Activated CD4-positive, alpha-beta memory T cell treated with anti-CD3 and anti-CD28 coated beads for 36 hours (primary cell): ENCODE data around the gene SMIM3. TPM values are rescaled to one million over a fixed set of nuclear protein-coding genes. Genes with fewer than 3 reads are reported as not detected.
"Not testable (repeated sequence)": the region's sequence is repeated elsewhere in the genome, so short reads cannot be mapped to it uniquely, and the experiment has no call there.

Experiments
- CTCF ChIA-PET: fragments of 350-600 bp; sonication (Branson Sonifier 250); formaldehyde crosslinking; loops from one replicate; lab custom pipeline; 2021; ENCODE audit warnings: antibody characterized with exemption, inconsistent platforms; lab: Charles Lee
- POLR2A ChIA-PET: fragments of 350-600 bp; sonication (Branson Sonifier 250); formaldehyde crosslinking; loops from one replicate; lab custom pipeline; 2021; ENCODE audit warnings: antibody characterized with exemption; lab: Charles Lee
- DNase-seq: peaks from one replicate; pipeline ENCODE4 v3.0.0-alpha.2; 2020
- H3K27ac Mint-ChIP-seq: one replicate; pipeline ENCODE4 v1.8.0; 2021; ENCODE audit warnings: mixed read lengths
- H3K27me3 Mint-ChIP-seq: one replicate; pipeline ENCODE4 v1.8.0; 2021; ENCODE audit warnings: mixed read lengths
- H3K36me3 Mint-ChIP-seq: one replicate; pipeline ENCODE4 v1.8.0; 2021; ENCODE audit warnings: mixed read lengths
- H3K4me1 Mint-ChIP-seq: one replicate; pipeline ENCODE4 v1.8.0; 2021; ENCODE audit warnings: low read depth, mixed read lengths
- H3K4me3 Mint-ChIP-seq: one replicate; pipeline ENCODE4 v1.8.0; 2021; ENCODE audit warnings: mild to moderate bottlenecking, mixed read lengths
- H3K9me3 Mint-ChIP-seq: one replicate; pipeline ENCODE4 v1.8.0; 2021; ENCODE audit warnings: mixed read lengths
- intact Hi-C: fragments of 100-400 bp; cut with micrococcal nuclease; formaldehyde crosslinking; loops from one replicate; pipeline ENCODE4 v1.15.1; 2023
- total RNA-seq, 2 experiments: library from RNA; stranded (reverse); gene quantifications; one replicate each; pipeline ENCODE4 v1.2.3, GENCODE V29; 2021

The SMIM3 gene
- total RNA-seq, 2 experiments from 2014 or later, result 22.4 to 22.8 TPM

DNA sequence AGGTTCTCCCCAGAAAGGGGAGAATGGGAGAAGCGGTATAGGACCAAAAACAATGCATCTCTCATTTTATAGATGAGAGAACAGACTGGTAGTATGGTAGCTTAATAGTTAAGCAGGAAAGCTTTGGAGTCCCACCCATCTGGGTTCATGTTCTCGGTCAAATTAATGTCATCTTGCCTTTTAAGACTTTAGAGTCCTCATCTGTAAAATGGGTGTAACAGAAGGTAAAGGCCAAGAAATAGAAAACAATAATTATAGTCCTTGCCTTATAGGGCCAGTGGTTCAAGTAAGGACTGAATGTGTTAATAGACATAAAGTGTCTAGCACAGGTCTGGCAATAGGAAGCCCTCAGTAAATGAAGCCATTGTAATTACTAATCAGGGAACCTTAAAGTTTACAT is 16.4 kb downstream of the SMIM3 start:
- Mint-ChIP-seq H3K4me1 (peaks cover 25% of the 10 kb centered on the region), H3K4me3 (no peak overlapping the region), H3K27me3 (no peaks in the 10 kb centered on the region), H3K9me3 (no peaks in the 10 kb centered on the region), H3K27ac (no peak overlapping the region), H3K36me3 (peaks cover 16% of the 10 kb centered on the region)
- ChIA-PET POLR2A (no interaction called here), CTCF (no interaction called here)
- intact Hi-C loops, result no loop called here
- no peak for DNase-seq

DNA sequence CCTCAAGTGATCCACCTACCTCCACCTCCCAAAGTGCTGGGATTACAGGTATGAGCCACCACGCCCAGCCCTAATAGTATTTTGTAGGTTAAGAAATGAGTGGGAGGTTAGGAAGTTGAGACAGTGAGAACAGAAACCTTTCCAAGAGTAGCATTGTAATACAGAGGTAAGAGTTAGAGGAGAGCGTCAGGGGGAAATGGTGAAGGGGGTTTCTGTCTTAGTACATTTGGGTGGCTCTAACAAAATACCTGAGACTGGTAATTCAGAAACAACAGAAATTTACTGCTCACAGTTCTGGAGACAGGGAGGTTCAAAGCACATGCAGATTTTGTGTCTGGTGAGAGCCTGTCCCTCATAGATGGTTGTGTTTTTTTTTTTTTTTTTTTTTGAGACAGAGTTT is 18.8 kb downstream of the SMIM3 start:
- Mint-ChIP-seq H3K27me3 (peaks cover 2% of the 10 kb centered on the region), H3K36me3 (peaks cover 16% of the 10 kb centered on the region), H3K27ac (no peak overlapping the region), H3K4me1 (peaks cover 13% of the 10 kb centered on the region), H3K4me3 (no peak overlapping the region), H3K9me3 (no peaks in the 10 kb centered on the region)
- ChIA-PET POLR2A (no interaction called here), CTCF (interaction anchor here (1.3 kb wide), 1 partner anchor 8 kb away, joined by 3 read pairs; no protein-coding TSS in a partner anchor)
- intact Hi-C loops, result no loop called here
- no peak for DNase-seq

DNA sequence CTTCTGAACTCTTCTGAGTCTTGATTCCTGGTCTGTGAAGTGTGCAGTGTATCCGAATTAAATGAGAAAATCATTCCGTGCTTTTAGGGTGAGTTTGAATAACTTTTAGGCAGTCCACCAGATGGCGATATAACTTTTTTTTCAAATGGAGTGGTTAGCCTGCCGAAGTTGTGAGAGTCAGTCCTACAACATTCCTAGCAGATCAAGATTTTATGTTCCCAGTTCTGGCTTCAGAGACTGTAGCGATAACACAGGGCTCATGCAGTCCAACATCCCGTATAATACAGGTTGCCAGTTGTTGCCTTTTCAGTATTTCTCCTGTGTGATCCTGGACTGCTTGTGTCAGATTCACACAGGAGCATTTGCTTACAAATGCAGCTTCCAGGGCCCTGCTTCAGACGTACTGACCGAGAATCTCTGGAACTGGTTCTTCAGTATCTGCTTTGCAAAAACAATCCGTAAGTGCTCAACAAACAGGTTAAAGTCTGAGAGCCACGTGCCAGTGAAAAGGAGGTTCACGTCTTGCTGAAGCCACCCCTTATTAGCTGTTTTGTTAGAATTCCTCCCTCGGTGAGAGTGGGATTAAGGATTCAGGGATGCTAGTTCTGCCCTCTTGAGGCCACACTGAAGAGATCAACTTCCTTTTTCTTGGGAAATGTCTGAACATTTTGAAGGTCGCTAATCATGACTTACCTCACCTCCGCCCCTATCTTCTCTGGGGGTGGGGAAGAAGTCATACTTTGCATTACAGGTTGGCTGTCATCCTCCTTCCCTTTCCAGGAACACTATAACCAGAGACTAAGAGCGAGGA is 22.8 kb downstream of the SMIM3 start:
- Mint-ChIP-seq H3K36me3 (peaks cover 3% of the 10 kb centered on the region), H3K4me3 (no peak overlapping the region), H3K9me3 (no peaks in the 10 kb centered on the region), H3K4me1 (peaks cover 13% of the 10 kb centered on the region), H3K27me3 (peaks cover 8% of the 10 kb centered on the region), H3K27ac (no peak overlapping the region)
- ChIA-PET POLR2A (no interaction called here), CTCF (interaction anchor here (0.6 to 3.4 kb wide), 26 partner anchors 9 to 364 kb away, joined by 3 to 66 read pairs (median 3); partner anchors contain the start of genes DCTN4, IRGM and SMIM3)
- peak; percentile 16 for DNase-seq
- intact Hi-C loops, result loop anchor here (1.0 to 5.0 kb wide), 3 partner anchors 46 to 363 kb away; no protein-coding TSS in a partner anchor

DNA sequence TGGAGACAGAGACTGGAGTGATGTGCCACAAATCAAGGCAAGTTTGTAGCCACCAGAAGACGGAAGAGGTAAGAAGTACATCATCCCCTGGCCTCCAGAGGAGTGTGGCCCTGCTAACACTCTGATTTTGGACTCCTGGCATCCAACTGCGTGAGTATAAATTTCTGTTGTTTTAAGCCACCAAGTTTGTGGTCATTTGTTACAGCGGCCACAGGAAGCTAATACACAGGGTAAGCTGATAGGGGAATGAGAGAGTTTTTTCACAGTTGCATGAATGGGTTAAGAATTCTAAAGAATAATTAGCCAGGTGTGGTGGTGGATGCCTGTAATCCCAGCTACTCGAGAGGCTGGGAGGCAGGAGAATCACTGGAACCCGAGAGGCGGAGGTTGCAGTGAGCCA is 25.8 kb downstream of the SMIM3 start:
- no peaks in the 10 kb centered on the region for H3K36me3 Mint-ChIP-seq
- no peak overlapping the region for H3K4me3 Mint-ChIP-seq
- CTCF ChIA-PET, result interaction anchor here (0.6 to 2.0 kb wide), 4 partner anchors 42 to 359 kb away, joined by 3 to 9 read pairs (median 6); partner anchors contain the start of gene IRGM
- peaks cover 8% of the 10 kb centered on the region for H3K4me1 Mint-ChIP-seq
- POLR2A ChIA-PET, result no interaction called here
- H3K27ac Mint-ChIP-seq, result no peak overlapping the region
- no peaks in the 10 kb centered on the region for H3K9me3 Mint-ChIP-seq
- intact Hi-C loops, result loop anchor here (5.0 kb wide), 1 partner anchor 147 kb away; no protein-coding TSS in a partner anchor
- no peak for DNase-seq
- peaks cover 8% of the 10 kb centered on the region for H3K27me3 Mint-ChIP-seq

DNA sequence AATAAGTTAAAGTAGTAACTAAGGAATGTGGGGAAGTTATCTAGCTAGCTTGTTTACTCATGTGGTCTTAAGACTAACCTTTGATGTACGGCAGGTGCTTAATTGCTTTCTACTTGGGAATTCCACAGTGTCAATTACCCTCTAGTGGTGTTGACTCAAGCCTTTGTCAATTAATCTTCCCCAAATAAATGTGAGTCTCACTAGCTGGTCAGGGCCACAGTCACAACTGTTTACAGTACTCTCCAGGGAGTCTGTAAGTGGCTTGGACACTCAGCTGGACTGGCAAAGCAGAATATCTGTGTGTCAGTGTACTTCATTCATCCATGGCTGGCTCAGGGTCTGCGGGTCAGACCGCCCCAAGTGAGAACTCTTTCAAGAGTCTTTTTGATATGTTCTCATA is 30.8 kb downstream of the SMIM3 start:
- ChIA-PET CTCF (no interaction called here), POLR2A (no interaction called here)
- intact Hi-C loops, result no loop called here
- no peak overlapping the region for H3K4me3 Mint-ChIP-seq
- no peaks in the 10 kb centered on the region for H3K36me3 Mint-ChIP-seq
- peaks cover 3% of the 10 kb centered on the region for H3K4me1 Mint-ChIP-seq
- no peaks in the 10 kb centered on the region for H3K9me3 Mint-ChIP-seq
- H3K27me3 Mint-ChIP-seq, result peaks cover 3% of the 10 kb centered on the region
- DNase-seq, result no peak
- H3K27ac Mint-ChIP-seq, result no peak overlapping the region

DNA sequence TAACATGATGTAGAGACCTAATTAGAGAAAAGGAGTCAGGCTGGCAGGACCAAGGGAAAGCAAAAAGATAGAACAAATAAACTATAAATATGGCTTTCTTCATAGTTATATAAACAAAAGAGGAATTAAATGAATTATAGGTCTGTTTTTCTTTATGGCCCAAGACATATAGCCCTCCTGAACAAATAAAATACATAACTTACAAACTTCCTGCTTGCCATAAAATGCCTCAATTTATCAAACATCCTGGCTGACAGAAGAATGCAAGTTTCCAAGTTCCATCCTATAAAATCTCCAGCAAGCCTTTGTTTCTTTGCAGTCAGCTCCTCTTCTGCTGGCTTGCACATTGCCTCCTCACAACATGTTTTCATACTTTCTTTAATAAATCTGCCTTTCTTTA is 36.5 kb downstream of the SMIM3 start:
- POLR2A ChIA-PET, result no interaction called here
- intact Hi-C loops, result no loop called here

DNA sequence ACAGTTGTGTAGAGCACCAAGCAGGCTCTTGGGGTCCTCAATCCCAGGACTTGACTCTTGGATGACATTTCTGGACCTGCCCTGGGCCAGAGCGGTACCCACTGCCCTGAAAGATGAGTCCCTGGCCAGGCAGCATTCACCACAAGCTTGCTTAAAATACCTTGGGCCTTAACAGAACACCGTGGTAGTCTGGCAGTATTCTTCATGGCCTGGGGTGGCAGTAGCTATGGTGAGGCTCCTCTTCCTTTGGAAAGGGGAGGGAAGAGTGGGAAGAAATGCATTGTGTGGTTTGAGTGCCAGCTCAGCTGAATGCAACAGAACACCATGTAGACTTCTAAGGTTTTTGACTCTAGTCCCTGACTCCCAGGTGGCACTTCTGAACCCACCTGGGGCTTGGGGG is 38.4 kb downstream of the SMIM3 start:
- Mint-ChIP-seq H3K9me3 (peaks cover 14% of the 10 kb centered on the region), H3K4me1 (no peaks in the 10 kb centered on the region), H3K27me3 (peaks cover 5% of the 10 kb centered on the region), H3K36me3 (peaks cover 2% of the 10 kb centered on the region), H3K27ac (no peak overlapping the region), H3K4me3 (no peak overlapping the region)
- no peak for DNase-seq
- intact Hi-C loops, result no loop called here
- ChIA-PET POLR2A (no interaction called here), CTCF (no interaction called here)

More for the DNA sequence above, 36.5 kb downstream of the SMIM3 start:
- peaks cover 14% of the 10 kb centered on the region for H3K9me3 Mint-ChIP-seq
- H3K27ac Mint-ChIP-seq, result no peak overlapping the region
- DNase-seq, result no peak
- H3K4me3 Mint-ChIP-seq, result no peak overlapping the region
- peaks cover 2% of the 10 kb centered on the region for H3K36me3 Mint-ChIP-seq
- CTCF ChIA-PET, result no interaction called here
- H3K4me1 Mint-ChIP-seq, result no peaks in the 10 kb centered on the region
- peaks cover 4% of the 10 kb centered on the region for H3K27me3 Mint-ChIP-seq

DNA sequence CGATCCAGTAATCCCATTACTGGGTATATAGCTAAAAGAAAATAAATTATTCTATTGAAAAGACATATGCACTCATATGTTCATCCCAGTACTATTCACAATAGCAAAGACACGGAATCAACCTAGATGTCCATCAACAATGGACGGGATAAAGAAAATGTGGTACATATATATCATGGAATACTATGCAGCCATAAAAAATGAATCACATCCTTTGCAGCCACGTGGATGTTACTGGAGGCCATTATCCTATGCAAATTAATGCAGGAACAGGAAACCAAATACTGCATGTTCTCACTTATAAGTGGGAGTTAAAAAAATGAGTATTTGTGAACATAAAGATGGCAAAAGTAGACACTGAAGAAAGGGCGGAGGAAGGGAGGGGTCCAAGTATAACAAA is 51.2 kb downstream of the SMIM3 start:
- H3K4me1 Mint-ChIP-seq, result no peaks in the 10 kb centered on the region
- DNase-seq, result no peak
- POLR2A ChIA-PET, result no interaction called here
- intact Hi-C loops, result no loop called here
- peaks cover 32% of the 10 kb centered on the region for H3K9me3 Mint-ChIP-seq
- CTCF ChIA-PET, result no interaction called here
- no peak overlapping the region for H3K27ac Mint-ChIP-seq
- H3K27me3 Mint-ChIP-seq, result no peaks in the 10 kb centered on the region
- no peak overlapping the region for H3K4me3 Mint-ChIP-seq
- H3K36me3 Mint-ChIP-seq, result peaks cover 7% of the 10 kb centered on the region

DNA sequence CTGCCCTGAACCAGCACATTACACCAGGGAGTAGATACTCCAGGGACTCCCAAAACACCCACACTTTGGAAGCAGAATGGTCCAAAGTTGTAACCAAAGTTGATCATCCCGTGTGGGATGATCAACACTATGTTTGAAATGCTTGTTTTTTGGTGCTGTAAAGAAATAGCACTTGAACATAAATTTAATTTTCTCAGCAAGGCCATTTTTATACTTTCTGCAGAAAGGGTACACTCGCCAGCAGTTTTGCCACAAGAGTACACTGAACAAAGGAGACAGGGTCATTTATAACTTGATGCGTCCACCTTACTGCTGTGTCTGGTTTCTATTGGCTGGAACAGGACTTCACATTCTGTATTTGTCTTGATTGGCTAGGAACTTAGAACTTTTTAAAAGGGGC is 53.3 kb downstream of the SMIM3 start:
- H3K36me3 Mint-ChIP-seq, POLR2A ChIA-PET: not testable (repeated sequence)

DNA sequence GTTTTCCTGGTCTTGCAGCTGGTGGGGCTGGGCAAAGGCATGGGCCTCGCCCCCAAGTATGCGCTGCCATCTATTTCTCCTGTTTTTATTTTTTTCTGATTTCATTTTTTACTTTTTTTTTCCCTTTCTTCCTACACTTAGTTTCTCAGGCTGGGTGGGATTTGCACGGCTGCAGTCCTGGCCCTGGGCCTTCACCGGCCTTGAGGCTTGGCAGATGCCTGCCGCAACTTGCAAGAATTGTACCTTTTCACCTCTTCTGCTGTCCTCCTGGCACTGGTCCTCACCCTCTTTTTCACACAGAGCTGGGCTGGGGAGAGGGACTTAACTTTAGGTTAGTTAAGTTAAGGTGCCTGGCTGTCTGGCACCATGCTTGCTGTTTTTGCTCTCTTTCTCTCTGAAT is 57.5 kb downstream of the SMIM3 start:
- intact Hi-C loops, result no loop called here

More for the DNA sequence above, 53.3 kb downstream of the SMIM3 start:
- H3K9me3 Mint-ChIP-seq, result peaks cover 32% of the 10 kb centered on the region
- intact Hi-C loops, CTCF ChIA-PET, DNase-seq, H3K27me3 Mint-ChIP-seq, H3K4me1 Mint-ChIP-seq, H3K4me3 Mint-ChIP-seq, H3K27ac Mint-ChIP-seq: not testable (repeated sequence)

DNA sequence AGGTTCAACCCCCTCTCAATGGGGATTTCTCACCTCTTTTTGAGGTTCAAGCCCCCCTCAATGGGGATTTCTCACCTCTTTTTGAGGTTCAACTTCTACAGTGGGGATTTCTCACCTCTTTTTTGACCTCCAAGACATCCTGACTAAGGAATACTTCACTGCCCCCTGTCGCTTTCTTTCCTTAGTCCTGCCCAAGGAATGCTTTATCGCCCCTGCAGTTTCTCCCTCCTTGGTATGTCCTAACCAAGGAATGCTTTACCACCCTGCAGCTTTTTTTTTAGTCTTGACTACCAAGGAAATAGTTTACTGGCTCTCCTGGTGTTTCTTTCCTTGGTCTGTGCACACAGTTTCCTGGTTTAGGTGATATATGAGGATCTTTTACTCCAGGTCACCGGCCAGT is 58.1 kb downstream of the SMIM3 start:
- no peak overlapping the region for H3K27ac Mint-ChIP-seq

More for the DNA sequence above, 57.5 kb downstream of the SMIM3 start:
- Mint-ChIP-seq H3K27me3 (peaks cover 4% of the 10 kb centered on the region), H3K4me1 (no peaks in the 10 kb centered on the region), H3K36me3 (peaks cover 4% of the 10 kb centered on the region), H3K27ac (no peak overlapping the region), H3K4me3 (no peak overlapping the region), H3K9me3 (peaks cover 17% of the 10 kb centered on the region)
- ChIA-PET CTCF (no interaction called here), POLR2A (no interaction called here)
- no peak for DNase-seq

DNA sequence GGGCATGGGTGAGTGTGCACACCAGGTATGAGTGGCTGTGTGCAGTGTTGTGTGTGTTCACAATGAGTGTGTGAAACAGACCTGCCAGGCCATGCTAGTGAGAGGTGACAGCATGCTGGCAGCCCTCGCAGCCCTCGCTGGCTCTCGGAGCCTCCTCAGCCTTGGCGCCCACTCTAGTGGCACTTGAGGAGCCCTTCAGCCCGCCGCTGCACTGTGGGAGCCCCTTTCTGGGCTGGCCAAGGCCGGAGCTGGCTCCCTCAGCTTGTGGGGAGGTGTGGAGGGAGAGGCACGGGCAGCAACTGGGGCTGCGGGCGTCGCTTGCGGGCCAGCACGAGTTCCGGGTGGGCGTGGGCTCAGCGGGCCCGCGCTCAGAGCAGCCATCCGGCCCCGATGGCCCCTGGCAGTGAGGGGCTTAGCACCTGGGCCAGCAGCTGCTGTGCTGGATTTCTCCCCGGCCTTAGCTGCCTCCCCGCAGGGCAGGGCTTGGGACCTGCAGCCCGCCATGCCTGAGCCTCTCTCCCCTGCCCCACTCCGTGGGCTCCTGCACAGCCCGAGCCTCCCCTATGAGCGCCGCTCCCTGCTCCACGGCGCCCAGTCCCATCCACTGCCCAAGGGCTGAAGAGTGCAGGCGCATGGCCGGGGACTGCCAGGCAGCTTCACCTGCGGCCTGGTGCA is 66.8 kb downstream of the SMIM3 start:
- POLR2A ChIA-PET, result interaction anchor here (1.1 to 2.3 kb wide), 3 partner anchors 55 to 67 kb away, joined by 3 to 15 read pairs (median 13); partner anchors contain the start of gene SMIM3
- CTCF ChIA-PET, result interaction anchor here (1.0 to 4.3 kb wide), 13 partner anchors 40 to 388 kb away, joined by 3 to 85 read pairs (median 11); partner anchors contain the start of genes RBM22 and SMIM3
- DNase-seq, intact Hi-C loops, H3K4me3 Mint-ChIP-seq, H3K9me3 Mint-ChIP-seq, H3K27ac Mint-ChIP-seq, H3K36me3 Mint-ChIP-seq, H3K27me3 Mint-ChIP-seq: not testable (repeated sequence)
- H3K4me1 Mint-ChIP-seq, result peaks cover 17% of the 10 kb centered on the region

More for the DNA sequence above, 58.1 kb downstream of the SMIM3 start:
- Mint-ChIP-seq H3K9me3 (peaks cover 11% of the 10 kb centered on the region), H3K36me3 (peaks cover 4% of the 10 kb centered on the region), H3K4me1 (no peaks in the 10 kb centered on the region), H3K27me3 (peaks cover 6% of the 10 kb centered on the region), H3K4me3 (no peak overlapping the region)
- intact Hi-C loops, result no loop called here
- DNase-seq, result no peak
- ChIA-PET POLR2A (no interaction called here), CTCF (no interaction called here)
